HepG2 (cell line): ENCODE data around the gene LGALS8. TPM values are rescaled to one million over a fixed set of nuclear protein-coding genes. Genes with fewer than 3 reads are reported as not detected.
A peak's percentile ranks its signal among the peaks of the same experiment; 100 is the strongest.

Experiments
- GATAD2A ChIP-seq: IDR thresholded peaks from 2 replicates; pipeline ENCODE4 v1.6.1; 2016
- HNF4A ChIP-seq: sonication (generic); formaldehyde crosslinking; IDR thresholded peaks from 2 replicates; pipeline ENCODE4 v1.4.0; 2020; ENCODE audit warnings: missing genetic modification reagents
- IKZF1 ChIP-seq: fragments of 450-650 bp; IDR thresholded peaks from 2 replicates; pipeline ENCODE4 v1.7.1; 2016
- MLLT10 ChIP-seq: sonication (generic); formaldehyde crosslinking; IDR thresholded peaks from 2 replicates; pipeline ENCODE4 v1.4.0; 2020; ENCODE audit warnings: missing genetic modification reagents
- NAIF1 ChIP-seq: sonication (generic); formaldehyde crosslinking; IDR thresholded peaks from 2 replicates; pipeline ENCODE4 v1.5.0; 2020; ENCODE audit warnings: mild to moderate bottlenecking, missing genetic modification reagents, borderline replicate concordance
- PAWR ChIP-seq: sonication (generic); formaldehyde crosslinking; IDR thresholded peaks from 2 replicates; pipeline ENCODE4 v1.4.0; 2020; ENCODE audit warnings: missing genetic modification reagents, mild to moderate bottlenecking, borderline replicate concordance
- PCBP1 ChIP-seq: fragments of 200-400 bp; formaldehyde crosslinking; IDR thresholded peaks from 2 replicates; pipeline ENCODE4 v1.6.1; 2017; ENCODE audit warnings: mild to moderate bottlenecking, low read depth, low read length, borderline replicate concordance
- RAD51 ChIP-seq: fragments of 450-650 bp; IDR thresholded peaks from 2 replicates; pipeline ENCODE4 v1.6.1; 2016; ENCODE audit warnings: borderline replicate concordance
- ZFP41 ChIP-seq: sonication (generic); formaldehyde crosslinking; IDR thresholded peaks from 2 replicates; pipeline ENCODE4 v1.4.0; 2020; ENCODE audit warnings: mild to moderate bottlenecking, missing genetic modification reagents, borderline replicate concordance
- ZNF263 ChIP-seq: sonication (generic); formaldehyde crosslinking; IDR thresholded peaks from 2 replicates; pipeline ENCODE4 v1.4.0; 2020; ENCODE audit warnings: missing genetic modification reagents
- ZNF44 ChIP-seq: sonication (generic); formaldehyde crosslinking; IDR thresholded peaks from 2 replicates; pipeline ENCODE4 v1.5.1; 2020; ENCODE audit warnings: mild to moderate bottlenecking, missing genetic modification reagents
- ZNF558 ChIP-seq: sonication (generic); formaldehyde crosslinking; IDR thresholded peaks from 2 replicates; pipeline ENCODE4 v1.9.0; 2022; ENCODE audit warnings: mild to moderate bottlenecking, missing genetic modification reagents, borderline replicate concordance
- ZNF768 ChIP-seq: sonication (generic); formaldehyde crosslinking; IDR thresholded peaks from 2 replicates; pipeline ENCODE4 v1.4.0; 2020; ENCODE audit warnings: missing genetic modification reagents
- polyA plus RNA-seq, 8 experiments: library from polyadenylated mRNA; depleted of rRNA in 3 of 8; stranded (reverse) in 7 of 8; unstranded in 1 of 8; fragments of >200 nt; fragmentation: Illumina TruSeq in 4 of 8; extraction: Trizol in 4 of 8; gene quantifications; 2 replicates each; pipeline versions ENCODE4 v1.2.1 to v1.2.3, GENCODE V29; 2011 to 2016; ENCODE audit warnings: low read depth in 4 of 8, missing spikeins in 1 of 8, mixed read lengths in 1 of 8; ENCODE audit not compliant: insufficient read depth in 1 of 8
- total RNA-seq, 5 experiments: library from RNA; depleted of rRNA; stranded (reverse); fragments of >200 nt; fragmentation: Illumina TruSeq; extraction: Trizol; gene quantifications; 2 replicates each; pipeline ENCODE4 v1.2.3, GENCODE V29; 2016; ENCODE audit warnings: low read depth in 1 of 5
- TF ChIP-seq, protein P1 (sequence below): sonication (generic); formaldehyde crosslinking; IDR thresholded peaks from 2 replicates; pipeline ENCODE4 v1.4.0; 2020; ENCODE audit warnings: mild to moderate bottlenecking, missing genetic modification reagents
- TF ChIP-seq, protein P2 (sequence below), 2 experiments: sonication (generic) in 1 of 2; formaldehyde crosslinking in 1 of 2; IDR thresholded peaks; 2 replicates each; pipeline versions ENCODE4 v1.5.1 to v1.6.1; 2011 to 2020; ENCODE audit warnings: borderline replicate concordance in 1 of 2, low read depth in 1 of 2, low read length in 1 of 2, mild to moderate bottlenecking in 1 of 2, missing genetic modification reagents in 1 of 2, moderate library complexity in 1 of 2
- TF ChIP-seq, protein P3 (sequence below): sonication (generic); formaldehyde crosslinking; IDR thresholded peaks from 2 replicates; pipeline ENCODE4 v1.5.0; 2020; ENCODE audit warnings: missing genetic modification reagents
- TF ChIP-seq, protein P4 (sequence below): sonication (generic); formaldehyde crosslinking; IDR thresholded peaks from 2 replicates; pipeline ENCODE4 v1.4.0; 2020; ENCODE audit warnings: missing genetic modification reagents
- TF ChIP-seq, protein P5 (sequence below): IDR thresholded peaks from 2 replicates; pipeline ENCODE4 v1.6.1; 2018; ENCODE audit warnings: missing genetic modification reagents, mild to moderate bottlenecking, missing compliant biosample characterization
- TF ChIP-seq, protein P6 (sequence below): sonication (generic); formaldehyde crosslinking; IDR thresholded peaks from 2 replicates; pipeline ENCODE4 v1.8.0; 2022; ENCODE audit warnings: low read depth, missing genetic modification reagents

LGALS8 gene
- total and polyA plus RNA-seq, 2 of the 13 experiments (the other 11 are each of a cell fraction or from before 2014, with no cell fraction given), result 29.3 to 185 TPM

DNA sequence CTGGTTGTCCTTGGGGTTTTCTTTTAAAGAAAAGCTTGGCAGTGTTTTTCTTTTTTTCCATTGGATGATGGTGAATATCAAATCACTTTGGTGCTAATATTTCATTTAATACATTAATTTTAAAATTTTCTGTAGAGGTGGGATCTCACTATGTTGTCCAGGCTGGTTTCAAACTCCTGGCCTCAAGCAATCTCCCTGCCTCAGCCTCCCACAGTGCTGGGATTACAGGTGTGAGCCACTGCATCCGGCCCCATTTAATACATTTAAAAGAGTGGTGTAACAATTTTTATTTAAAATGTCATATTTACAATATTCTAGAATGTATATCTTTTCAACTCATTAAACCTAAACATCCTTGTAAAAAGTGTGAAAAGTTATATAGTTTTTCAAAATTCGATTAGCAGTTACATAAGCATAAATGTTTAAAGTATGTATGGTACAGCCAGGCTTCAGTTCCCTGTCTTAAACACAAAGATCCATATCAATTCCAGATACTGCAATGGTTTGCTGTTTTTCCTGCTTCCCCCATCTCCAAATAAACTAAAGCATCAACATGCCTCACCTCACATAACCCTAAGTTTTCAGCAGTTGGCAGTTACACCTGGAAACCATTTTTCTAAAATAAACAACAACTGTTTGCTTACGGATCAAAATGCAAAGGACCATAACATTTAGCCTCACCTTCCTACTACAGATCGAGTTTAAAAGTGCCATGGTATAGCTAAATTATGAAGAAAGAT, 8.9 kb upstream of the LGALS8 start (continued):
- TF ChIP-seq, protein P1, sequence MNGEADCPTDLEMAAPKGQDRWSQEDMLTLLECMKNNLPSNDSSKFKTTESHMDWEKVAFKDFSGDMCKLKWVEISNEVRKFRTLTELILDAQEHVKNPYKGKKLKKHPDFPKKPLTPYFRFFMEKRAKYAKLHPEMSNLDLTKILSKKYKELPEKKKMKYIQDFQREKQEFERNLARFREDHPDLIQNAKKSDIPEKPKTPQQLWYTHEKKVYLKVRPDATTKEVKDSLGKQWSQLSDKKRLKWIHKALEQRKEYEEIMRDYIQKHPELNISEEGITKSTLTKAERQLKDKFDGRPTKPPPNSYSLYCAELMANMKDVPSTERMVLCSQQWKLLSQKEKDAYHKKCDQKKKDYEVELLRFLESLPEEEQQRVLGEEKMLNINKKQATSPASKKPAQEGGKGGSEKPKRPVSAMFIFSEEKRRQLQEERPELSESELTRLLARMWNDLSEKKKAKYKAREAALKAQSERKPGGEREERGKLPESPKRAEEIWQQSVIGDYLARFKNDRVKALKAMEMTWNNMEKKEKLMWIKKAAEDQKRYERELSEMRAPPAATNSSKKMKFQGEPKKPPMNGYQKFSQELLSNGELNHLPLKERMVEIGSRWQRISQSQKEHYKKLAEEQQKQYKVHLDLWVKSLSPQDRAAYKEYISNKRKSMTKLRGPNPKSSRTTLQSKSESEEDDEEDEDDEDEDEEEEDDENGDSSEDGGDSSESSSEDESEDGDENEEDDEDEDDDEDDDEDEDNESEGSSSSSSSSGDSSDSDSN, result no peak
- no peak for TF ChIP-seq ZNF44 (CRISPR knock-in tag)
- TF ChIP-seq GATAD2A (CRISPR knock-in tag), result peak; percentile 82
- TF ChIP-seq, protein P2, sequence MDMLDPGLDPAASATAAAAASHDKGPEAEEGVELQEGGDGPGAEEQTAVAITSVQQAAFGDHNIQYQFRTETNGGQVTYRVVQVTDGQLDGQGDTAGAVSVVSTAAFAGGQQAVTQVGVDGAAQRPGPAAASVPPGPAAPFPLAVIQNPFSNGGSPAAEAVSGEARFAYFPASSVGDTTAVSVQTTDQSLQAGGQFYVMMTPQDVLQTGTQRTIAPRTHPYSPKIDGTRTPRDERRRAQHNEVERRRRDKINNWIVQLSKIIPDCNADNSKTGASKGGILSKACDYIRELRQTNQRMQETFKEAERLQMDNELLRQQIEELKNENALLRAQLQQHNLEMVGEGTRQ (IDR thresholded peaks at IDR 0.05; ENCODE audit: low read depth, low read length), result no peak
- TF ChIP-seq, protein P2 (CRISPR knock-in tag; IDR thresholded peaks at IDR 0.05; ENCODE audit: borderline replicate concordance), result no peak
- TF ChIP-seq, protein P3, sequence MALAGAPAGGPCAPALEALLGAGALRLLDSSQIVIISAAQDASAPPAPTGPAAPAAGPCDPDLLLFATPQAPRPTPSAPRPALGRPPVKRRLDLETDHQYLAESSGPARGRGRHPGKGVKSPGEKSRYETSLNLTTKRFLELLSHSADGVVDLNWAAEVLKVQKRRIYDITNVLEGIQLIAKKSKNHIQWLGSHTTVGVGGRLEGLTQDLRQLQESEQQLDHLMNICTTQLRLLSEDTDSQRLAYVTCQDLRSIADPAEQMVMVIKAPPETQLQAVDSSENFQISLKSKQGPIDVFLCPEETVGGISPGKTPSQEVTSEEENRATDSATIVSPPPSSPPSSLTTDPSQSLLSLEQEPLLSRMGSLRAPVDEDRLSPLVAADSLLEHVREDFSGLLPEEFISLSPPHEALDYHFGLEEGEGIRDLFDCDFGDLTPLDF (CRISPR knock-in tag), result no peak
- TF ChIP-seq PCBP1, result no peak
- no peak for TF ChIP-seq ZNF558 (CRISPR knock-in tag)
- TF ChIP-seq RAD51, result no peak
- 0 out of 2 replicates have a peak, but pooled peaks have one; percentile 77 for TF ChIP-seq NAIF1 (CRISPR knock-in tag)
- peak; percentile 45; the same call in 1 of the 2 replicates for TF ChIP-seq HNF4A
- no peak for TF ChIP-seq ZNF263
- TF ChIP-seq, protein P4, sequence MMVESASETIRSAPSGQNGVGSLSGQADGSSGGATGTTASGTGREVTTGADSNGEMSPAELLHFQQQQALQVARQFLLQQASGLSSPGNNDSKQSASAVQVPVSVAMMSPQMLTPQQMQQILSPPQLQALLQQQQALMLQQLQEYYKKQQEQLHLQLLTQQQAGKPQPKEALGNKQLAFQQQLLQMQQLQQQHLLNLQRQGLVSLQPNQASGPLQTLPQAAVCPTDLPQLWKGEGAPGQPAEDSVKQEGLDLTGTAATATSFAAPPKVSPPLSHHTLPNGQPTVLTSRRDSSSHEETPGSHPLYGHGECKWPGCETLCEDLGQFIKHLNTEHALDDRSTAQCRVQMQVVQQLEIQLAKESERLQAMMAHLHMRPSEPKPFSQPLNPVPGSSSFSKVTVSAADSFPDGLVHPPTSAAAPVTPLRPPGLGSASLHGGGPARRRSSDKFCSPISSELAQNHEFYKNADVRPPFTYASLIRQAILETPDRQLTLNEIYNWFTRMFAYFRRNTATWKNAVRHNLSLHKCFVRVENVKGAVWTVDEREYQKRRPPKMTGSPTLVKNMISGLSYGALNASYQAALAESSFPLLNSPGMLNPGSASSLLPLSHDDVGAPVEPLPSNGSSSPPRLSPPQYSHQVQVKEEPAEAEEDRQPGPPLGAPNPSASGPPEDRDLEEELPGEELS (CRISPR knock-in tag), result peak; percentile 90
- TF ChIP-seq IKZF1, result no peak
- TF ChIP-seq, protein P5, sequence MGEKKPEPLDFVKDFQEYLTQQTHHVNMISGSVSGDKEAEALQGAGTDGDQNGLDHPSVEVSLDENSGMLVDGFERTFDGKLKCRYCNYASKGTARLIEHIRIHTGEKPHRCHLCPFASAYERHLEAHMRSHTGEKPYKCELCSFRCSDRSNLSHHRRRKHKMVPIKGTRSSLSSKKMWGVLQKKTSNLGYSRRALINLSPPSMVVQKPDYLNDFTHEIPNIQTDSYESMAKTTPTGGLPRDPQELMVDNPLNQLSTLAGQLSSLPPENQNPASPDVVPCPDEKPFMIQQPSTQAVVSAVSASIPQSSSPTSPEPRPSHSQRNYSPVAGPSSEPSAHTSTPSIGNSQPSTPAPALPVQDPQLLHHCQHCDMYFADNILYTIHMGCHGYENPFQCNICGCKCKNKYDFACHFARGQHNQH (CRISPR knock-in tag), result peak; percentile 63
- no peak for TF ChIP-seq ZNF768 (CRISPR knock-in tag)
- no peak for TF ChIP-seq PAWR (CRISPR knock-in tag)
- TF ChIP-seq, protein P6, sequence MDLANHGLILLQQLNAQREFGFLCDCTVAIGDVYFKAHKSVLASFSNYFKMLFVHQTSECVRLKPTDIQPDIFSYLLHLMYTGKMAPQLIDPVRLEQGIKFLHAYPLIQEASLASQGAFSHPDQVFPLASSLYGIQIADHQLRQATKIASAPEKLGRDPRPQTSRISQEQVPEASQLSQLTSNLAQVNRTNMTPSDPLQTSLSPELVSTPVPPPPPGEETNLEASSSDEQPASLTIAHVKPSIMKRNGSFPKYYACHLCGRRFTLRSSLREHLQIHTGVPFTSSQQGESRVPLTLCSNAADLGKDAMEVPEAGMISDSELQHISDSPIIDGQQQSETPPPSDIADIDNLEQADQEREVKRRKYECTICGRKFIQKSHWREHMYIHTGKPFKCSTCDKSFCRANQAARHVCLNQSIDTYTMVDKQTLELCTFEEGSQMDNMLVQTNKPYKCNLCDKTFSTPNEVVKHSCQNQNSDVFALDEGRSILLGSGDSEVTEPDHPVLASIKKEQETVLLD (CRISPR knock-in tag), result no peak
- TF ChIP-seq ZFP41 (CRISPR knock-in tag), result no peak
- TF ChIP-seq MLLT10 (CRISPR knock-in tag), result no peak
